Stimulated activated CD8-positive, alpha-beta memory T cell treated with anti-CD3 and anti-CD28 coated beads, Interleukin-15, amount 100 ng/mL, for 24 hours (primary cell): ENCODE data around the gene TMA7.
"Not testable (repeated sequence)": the region's sequence is repeated elsewhere in the genome, so short reads cannot be mapped to it uniquely, and the experiment has no call there.

Experiments used
- DNase-seq: peaks from one replicate; pipeline ENCODE4 v3.0.0-alpha.2; 2020; ENCODE audit warnings: low read depth

TMA7 gene

GRCh38 chr3:48439820-48440589 is at the start of gene TMA7, which contains the start of gene CCDC51:
Gene TMA7 (plus strand): TSS chr3:48440257. CDS start chr3:48440297, 40 bp downstream.
Gene CCDC51 (minus strand): TSS chr3:48440119. CDS start chr3:48435128, 4,991 bp downstream.
- peak; percentile 93 for DNase-seq

DNA sequence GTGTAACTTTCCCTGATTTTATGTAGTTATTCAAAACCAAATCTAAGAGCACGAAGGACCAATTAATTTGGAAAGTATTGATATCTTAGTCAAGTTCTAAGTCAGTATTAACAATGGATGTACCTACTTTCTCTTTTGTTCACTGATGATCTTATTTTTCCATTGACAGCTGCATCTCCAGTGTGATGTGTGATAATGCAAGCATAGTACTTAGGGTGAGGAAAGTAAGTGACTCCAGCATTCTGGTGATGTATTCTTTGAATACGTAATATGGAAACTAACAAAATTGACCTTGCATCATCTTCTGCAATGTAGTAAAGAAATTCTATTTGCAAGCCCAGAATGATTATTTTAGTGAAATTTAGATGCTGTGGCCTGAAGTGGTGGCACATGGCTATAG is 45.7 kb upstream of the TMA7 start:
- no peak for DNase-seq

- DNase-seq, result no peak
Measured at GRCh38 chr3:48395714-48396113, 44.3 kb upstream of the TMA7 start.

GRCh38 chr3:48397767-48398681 is 42.0 kb upstream of the TMA7 start:
- DNase-seq, result no peak

DNA sequence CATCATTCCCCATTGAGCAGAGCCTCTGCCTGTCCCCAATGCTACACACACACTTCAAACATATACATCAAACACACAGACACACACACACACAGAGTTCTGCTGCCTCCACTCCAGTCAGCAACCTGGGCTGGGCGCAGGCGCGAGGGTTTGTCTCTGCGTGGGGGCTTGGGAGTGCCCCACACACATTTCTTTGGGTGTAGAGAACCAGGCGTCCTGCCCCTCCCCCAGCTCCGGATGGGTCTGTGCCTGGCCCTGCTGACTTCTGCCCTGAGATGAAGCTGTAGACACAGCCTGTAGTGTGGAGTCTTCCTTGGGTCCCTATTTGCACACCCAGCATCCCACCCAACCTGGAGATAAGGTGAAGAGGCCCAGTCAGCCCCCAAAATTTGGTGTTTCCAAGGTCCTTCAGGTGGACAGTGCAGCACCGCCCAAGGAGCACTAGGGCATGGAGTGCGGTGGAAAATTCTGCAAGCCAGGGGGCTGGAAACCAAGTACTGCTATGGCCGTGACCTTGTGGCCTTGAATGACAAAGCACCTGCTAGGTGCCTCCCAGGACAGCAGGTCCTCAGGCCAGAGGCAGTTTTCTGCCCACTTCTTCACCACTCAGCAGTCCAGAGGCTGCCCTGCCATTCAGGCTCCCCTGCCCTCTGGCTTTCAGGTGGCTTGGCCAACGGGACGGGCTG is 41.2 kb upstream of the TMA7 start:
- no peak for DNase-seq

GRCh38 chr3:48399387-48400172 is 40.5 kb upstream of the TMA7 start:
- no peak for DNase-seq

- DNase-seq, result no peak
Measured at GRCh38 chr3:48400824-48401433, 39.1 kb upstream of the TMA7 start.

DNA sequence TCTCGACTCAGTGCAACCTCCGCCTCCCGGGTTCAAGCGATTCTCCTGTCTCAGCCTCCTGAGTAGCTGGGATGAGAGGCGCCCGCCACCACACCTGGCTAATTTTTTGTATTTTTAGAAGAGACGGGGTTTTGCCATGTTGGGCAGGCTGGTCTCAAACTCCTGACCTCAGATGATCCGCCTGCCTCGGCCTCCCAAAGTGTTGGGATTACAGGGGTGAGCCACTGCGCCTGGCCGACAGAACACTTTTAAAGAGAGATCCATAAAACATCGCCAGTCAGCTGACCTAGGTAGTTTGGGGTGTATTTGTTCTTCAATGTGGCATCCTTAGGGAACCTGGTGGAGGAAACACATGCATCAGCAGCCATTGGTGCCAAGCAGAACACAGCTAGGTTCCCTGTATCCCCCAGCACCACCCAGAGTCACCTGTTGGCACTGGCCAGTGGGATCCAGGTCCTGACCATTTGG is 38.6 kb upstream of the TMA7 start:
- DNase-seq, result not testable (repeated sequence)

DNA sequence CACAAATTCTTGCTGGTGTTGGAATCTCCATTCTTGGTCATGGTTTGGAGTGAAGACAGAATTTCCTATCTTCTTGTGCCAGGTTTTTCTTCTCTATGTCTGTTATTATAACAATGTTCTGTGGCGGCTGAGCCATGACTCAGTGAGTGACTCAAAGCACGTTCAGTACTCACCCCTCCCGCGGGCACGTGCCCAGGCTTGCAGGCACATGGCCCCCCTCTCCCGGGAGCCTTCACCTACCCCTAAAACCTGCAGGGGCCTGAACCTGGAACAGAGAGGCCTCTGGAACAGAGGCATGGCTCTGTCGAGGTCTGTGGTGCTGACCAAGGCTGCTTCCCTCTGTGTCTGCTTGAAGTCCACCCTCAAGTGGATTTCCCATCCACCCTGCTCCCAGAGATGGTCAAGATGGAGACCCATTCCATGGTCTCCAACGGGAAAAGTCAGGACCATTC is 37.8 kb upstream of the TMA7 start:
- no peak for DNase-seq

DNA sequence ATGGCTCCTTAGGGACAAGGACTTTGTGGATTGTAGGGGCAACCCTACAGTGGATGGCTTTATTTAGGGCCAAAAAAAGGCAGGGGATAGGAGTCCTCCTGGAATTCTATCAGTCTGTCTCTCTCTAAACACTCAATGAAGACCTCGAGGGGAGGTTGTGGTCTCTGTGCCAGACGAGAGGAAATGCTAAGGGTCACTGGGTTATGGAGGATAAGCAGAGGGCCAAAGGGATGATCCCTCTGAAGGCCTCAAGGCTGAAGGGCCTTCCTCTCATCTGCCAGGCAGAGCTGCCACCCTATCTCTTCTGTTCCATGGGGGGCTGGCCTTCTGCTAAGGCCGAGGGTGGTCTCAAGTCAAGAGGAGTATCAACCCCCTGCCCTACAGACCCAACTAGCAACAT is 37.1 kb upstream of the TMA7 start:
- no peak for DNase-seq

GRCh38 chr3:48403533-48404439 is 36.3 kb upstream of the TMA7 start:
- DNase-seq, result no peak

GRCh38 chr3:48404440-48405342 is 35.4 kb upstream of the TMA7 start:
- no peak for DNase-seq

GRCh38 chr3:48405343-48405881 is 34.6 kb upstream of the TMA7 start:
- DNase-seq, result no peak

DNA sequence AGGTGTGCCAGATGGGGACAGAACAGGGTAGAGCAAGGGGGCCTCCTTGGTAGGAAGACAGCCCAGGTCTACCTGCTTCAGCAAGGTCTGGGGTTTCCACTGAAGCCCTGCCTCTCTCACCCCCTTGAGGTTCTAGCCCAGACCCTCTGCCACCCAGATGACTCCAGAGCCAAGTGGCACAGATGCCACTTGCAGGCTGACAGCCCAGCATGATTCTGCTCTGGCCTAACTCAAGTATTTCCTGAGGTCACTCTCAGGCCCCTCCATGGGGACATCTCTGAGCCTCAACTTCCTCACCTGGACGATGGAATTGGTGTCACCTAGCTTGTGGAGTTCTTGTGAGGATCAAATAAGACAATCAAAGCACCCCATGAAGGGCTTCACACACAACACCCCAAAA is 34.1 kb upstream of the TMA7 start:
- DNase-seq, result no peak

GRCh38 chr3:48406443-48407431 is 33.3 kb upstream of the TMA7 start:
- no peak for DNase-seq

- no peak for DNase-seq
Measured at GRCh38 chr3:48407542-48408099, 32.4 kb upstream of the TMA7 start.

DNA sequence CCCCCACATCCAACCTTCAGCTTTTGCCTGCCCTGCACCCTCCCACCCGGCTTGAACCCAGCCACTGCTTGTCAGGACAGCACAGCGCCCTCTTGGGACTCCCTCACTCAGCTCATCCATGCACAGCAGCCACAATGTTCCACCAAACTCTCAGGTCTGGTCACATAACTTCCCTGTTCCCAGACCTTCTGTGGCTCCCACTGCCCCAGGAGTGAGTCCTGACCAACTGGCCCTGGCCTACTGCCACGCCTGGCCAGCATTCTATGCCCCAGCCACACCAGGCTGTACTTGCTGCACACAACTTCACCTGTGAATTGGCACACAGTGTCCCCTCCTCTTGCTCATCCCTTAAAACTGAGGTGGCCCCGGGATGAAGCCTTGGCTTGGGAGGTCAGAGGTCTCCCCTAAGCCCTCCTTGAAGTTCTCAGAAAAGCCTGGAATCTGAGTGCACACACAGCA is 31.2 kb upstream of the TMA7 start:
- DNase-seq, result no peak
